Stomach (tissue), 9 donors: Measurements from ENCODE around the gene ALDOA. TPM values are rescaled to one million over a fixed set of nuclear protein-coding genes. Genes with fewer than 3 reads are reported as not detected.

Source experiments
- DNase-seq, 2 donors: peaks; one replicate each; pipeline versions ENCODE4 v3.0.0 to v3.0.0-alpha.2; 2013 to 2019
- H3K27ac ChIP-seq, 5 donors: fragments of 200-600 bp in 4 of 5; sonication (generic) in 4 of 5; one replicate each; pipeline ENCODE4 v1.5.1; 2013 to 2019; ENCODE audit warnings: mild to moderate bottlenecking in 1 of 5, moderate library complexity in 1 of 5
- H3K27me3 ChIP-seq, 3 donors: fragments of 200-600 bp; sonication (generic); one replicate each; pipeline ENCODE4 v1.5.1; 2017 to 2019; ENCODE audit warnings: mixed run types in 1 of 3
- H3K36me3 ChIP-seq, 4 donors: fragments of 200-600 bp; sonication (generic); 1 replicate in 3 of 4; 2 replicates in 1 of 4; pipeline ENCODE4 v1.5.1; 2016 to 2019
- H3K4me1 ChIP-seq, 4 donors: fragments of 200-600 bp; sonication (generic); one replicate each; pipeline ENCODE4 v1.5.1; 2016 to 2019
- H3K4me3 ChIP-seq, 4 donors: fragments of 200-600 bp; sonication (generic) in 3 of 4; one replicate each; pipeline ENCODE4 v1.5.1; 2016 to 2019; ENCODE audit warnings: mild to moderate bottlenecking in 1 of 4
- H3K9me3 ChIP-seq, 4 donors: fragments of 200-600 bp; sonication (generic); one replicate each; pipeline ENCODE4 v1.5.1; 2016 to 2019
- EP300 ChIP-seq: sonication (generic); formaldehyde crosslinking; IDR thresholded peaks from one replicate; pipeline ENCODE4 v1.6.1; 2017; ENCODE audit warnings: antibody characterized with exemption
- POLR2A ChIP-seq, 4 donors: fragments of 450-650 bp; IDR thresholded peaks; one replicate each; pipeline ENCODE4 v1.6.1; 2016; ENCODE audit warnings: antibody characterized with exemption in 4 of 4, control low read depth in 2 of 4, mild to moderate bottlenecking in 1 of 4, moderate library complexity in 1 of 4
- POLR2AphosphoS5 ChIP-seq, 3 donors: sonication (generic); formaldehyde crosslinking; IDR thresholded peaks; one replicate each; pipeline ENCODE4 v1.6.1; 2016; ENCODE audit warnings: antibody characterized with exemption in 3 of 3
- WGBS, 5 donors: extraction: QIAGEN DNeasy Blood & Tissue Kit in 3 of 5; methylation state at CpG; one replicate each; pipeline versions ENCODE4 v1.1.5 to v1.1.7; 2013 to 2018; 5-methylcytosine and 5-hydroxymethylcytosine counted together
- intact Hi-C: fragments of 100-400 bp; cut with DNase I; formaldehyde crosslinking; loops from one replicate; pipeline ENCODE4 v1.15.1; 2023; ENCODE audit warnings: low total_unique reads
- polyA plus RNA-seq, 3 donors: library from polyadenylated mRNA; stranded (reverse); fragments of 200-250 nt; gene quantifications; one replicate each; pipeline ENCODE4 v1.2.3, GENCODE V29; 2013
- total RNA-seq, 5 donors: library from RNA; depleted of rRNA; stranded (reverse); fragments of >200 nt; gene quantifications; one replicate each; pipeline versions ENCODE4 v1.1.0 to v1.2.3, GENCODE V29; 2014 to 2016
- TF ChIP-seq, protein P1 (sequence below), 7 experiments: fragments of 450-650 bp in 4 of 7; fragments of 200-600 bp in 3 of 7; sonication (generic) in 3 of 7; IDR thresholded peaks; one replicate each; pipeline ENCODE4 v1.5.1; 2016 to 2019; ENCODE audit warnings: antibody characterized with exemption in 7 of 7, control low read depth in 2 of 7, mild to moderate bottlenecking in 1 of 7
- donor health status: healthy with polysubstance abuse.
- donor health status: Bipolar disorder and iron deficiency.
- donor health status: healthy.

The ALDOA gene
- total and polyA plus RNA-seq, 8 donors, result 180 to 2,515 (median 807) TPM

DNA sequence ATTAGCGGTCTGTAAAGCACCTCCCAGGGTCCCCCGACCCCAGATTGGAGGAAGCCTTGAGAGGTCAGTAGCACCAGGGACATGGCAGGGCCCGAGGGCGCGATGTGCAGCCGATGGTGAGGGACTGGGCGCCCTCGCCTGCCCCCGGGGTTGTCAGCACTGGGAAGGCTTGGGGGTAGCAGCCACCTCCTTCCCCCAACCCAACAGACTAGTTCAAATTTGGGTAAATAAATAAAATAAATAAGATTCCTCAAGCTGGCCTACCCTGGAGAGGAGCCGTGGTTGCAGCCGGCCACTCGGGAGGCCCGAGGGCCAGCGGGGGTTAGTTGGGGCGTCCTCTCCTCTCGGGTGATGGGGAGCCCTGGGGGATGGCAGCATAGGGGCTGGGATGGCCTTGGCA lies 41.1 kb upstream of the ALDOA start:
- H3K27ac ChIP-seq, result no peak overlapping the region
- H3K27me3 ChIP-seq, result peaks cover 16 to 54% (median 27%) of the 10 kb centered on the region in 3 donors
- H3K9me3 ChIP-seq, result no peaks in the 10 kb centered on the region
- DNase-seq, result no peak
- no peak overlapping the region for H3K4me3 ChIP-seq
- H3K4me1 ChIP-seq, result peaks cover 7 to 14% (median 12%) of the 10 kb centered on the region in 4 donors
- TF ChIP-seq EP300, result no peak
- no peak for TF ChIP-seq POLR2A (IDR thresholded peaks at IDR 0.05)
- TF ChIP-seq, protein P1, sequence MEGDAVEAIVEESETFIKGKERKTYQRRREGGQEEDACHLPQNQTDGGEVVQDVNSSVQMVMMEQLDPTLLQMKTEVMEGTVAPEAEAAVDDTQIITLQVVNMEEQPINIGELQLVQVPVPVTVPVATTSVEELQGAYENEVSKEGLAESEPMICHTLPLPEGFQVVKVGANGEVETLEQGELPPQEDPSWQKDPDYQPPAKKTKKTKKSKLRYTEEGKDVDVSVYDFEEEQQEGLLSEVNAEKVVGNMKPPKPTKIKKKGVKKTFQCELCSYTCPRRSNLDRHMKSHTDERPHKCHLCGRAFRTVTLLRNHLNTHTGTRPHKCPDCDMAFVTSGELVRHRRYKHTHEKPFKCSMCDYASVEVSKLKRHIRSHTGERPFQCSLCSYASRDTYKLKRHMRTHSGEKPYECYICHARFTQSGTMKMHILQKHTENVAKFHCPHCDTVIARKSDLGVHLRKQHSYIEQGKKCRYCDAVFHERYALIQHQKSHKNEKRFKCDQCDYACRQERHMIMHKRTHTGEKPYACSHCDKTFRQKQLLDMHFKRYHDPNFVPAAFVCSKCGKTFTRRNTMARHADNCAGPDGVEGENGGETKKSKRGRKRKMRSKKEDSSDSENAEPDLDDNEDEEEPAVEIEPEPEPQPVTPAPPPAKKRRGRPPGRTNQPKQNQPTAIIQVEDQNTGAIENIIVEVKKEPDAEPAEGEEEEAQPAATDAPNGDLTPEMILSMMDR (IDR thresholded peaks at IDR 0.05), result no peak
- no peak for TF ChIP-seq POLR2AphosphoS5 (IDR thresholded peaks at IDR 0.05)
- no peaks in the 10 kb centered on the region for H3K36me3 ChIP-seq
- intact Hi-C loops, result loop anchor here (10.0 kb wide), 1 partner anchor 160 kb away; the partner anchor contains the start of gene CDIPT
- WGBS, 5 donors, result 64 to 77% (median 65%) methylated on average over 12 to 16 of the region's 16 CpGs

DNA sequence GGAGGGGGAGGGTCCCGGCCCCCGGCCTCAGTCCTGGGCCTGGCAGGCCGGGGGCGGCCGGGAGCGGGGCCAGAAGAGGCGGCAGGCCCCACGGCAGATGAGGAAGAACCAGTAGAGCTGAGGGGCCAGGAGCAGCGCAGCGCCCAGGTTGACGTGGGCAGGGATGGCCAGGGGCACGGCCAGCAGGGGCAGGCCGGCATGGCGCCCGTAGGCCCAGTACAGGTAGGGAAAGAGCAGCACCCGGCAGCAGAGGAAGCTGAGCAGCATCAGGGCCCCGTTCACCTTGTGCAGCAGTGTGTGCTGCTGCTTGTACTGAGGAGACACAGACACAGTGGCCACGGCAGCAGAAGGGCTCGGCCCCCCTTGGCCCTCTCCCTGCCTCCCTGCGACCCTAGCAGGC lies 40.4 kb upstream of the ALDOA start:
- Histone ChIP-seq H3K36me3 (no peaks in the 10 kb centered on the region), H3K4me3 (no peak overlapping the region), H3K27ac (no peak overlapping the region), H3K9me3 (no peaks in the 10 kb centered on the region), H3K27me3 (peaks cover 16 to 61% (median 34%) of the 10 kb centered on the region in 3 donors), H3K4me1 (peaks cover 7 to 14% (median 12%) of the 10 kb centered on the region in 4 donors)
- TF ChIP-seq POLR2AphosphoS5 (IDR thresholded peaks at IDR 0.05) (no peak), EP300 (no peak), POLR2A (IDR thresholded peaks at IDR 0.05) (no peak)
- TF ChIP-seq, protein P1 (IDR thresholded peaks at IDR 0.05), result no peak
- 61 to 74% (median 68%) methylated on average over 11 to 20 of the region's 20 CpGs for WGBS, 5 donors
- no peak for DNase-seq
- intact Hi-C loops, result loop anchor here (5.0 to 10.0 kb wide), 2 partner anchors 160 to 328 kb away; partner anchors contain the start of gene CDIPT

DNA sequence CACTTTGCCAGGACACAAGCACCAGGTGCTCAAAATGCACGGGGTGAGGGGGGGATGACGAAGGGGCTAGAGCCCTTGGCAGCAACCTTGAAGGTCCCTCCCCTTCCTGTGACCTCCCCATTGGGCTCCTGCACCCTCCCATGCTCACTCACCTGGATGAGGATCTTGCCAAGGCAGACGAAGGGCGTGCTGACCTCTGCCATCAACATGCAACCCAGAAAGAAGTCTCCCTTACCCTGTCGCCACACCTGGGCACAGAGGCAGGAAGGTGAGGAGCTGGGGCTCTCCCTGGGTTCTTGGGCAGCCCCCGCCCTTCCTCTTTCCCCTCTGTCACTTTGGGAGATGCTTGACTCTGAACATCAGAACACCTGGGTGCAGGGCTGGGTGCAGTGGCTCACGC lies 40.0 kb upstream of the ALDOA start:
- Histone ChIP-seq H3K27ac (no peak overlapping the region), H3K9me3 (no peaks in the 10 kb centered on the region), H3K4me1 (peaks cover 7 to 14% (median 12%) of the 10 kb centered on the region in 4 donors), H3K4me3 (no peak overlapping the region), H3K27me3 (peaks cover 16 to 65% (median 38%) of the 10 kb centered on the region in 3 donors), H3K36me3 (no peaks in the 10 kb centered on the region)
- TF ChIP-seq EP300 (no peak), POLR2AphosphoS5 (IDR thresholded peaks at IDR 0.05) (no peak), POLR2A (IDR thresholded peaks at IDR 0.05) (no peak)
- TF ChIP-seq, protein P1 (IDR thresholded peaks at IDR 0.05), result no peak
- DNase-seq, result no peak
- intact Hi-C loops, result loop anchor here (5.0 to 10.0 kb wide), 2 partner anchors 161 to 328 kb away; partner anchors contain the start of gene CDIPT
- WGBS, 5 donors, result 46 to 62% (median 52%) methylated on average over 7 of the region's 7 CpGs

- DNase-seq, result no peak
- intact Hi-C loops, result loop anchor here (5.0 to 10.0 kb wide), 2 partner anchors 162 to 329 kb away; partner anchors contain the start of gene CDIPT
- Histone ChIP-seq H3K4me3 (no peak overlapping the region), H3K4me1 (peaks cover 7 to 15% (median 13%) of the 10 kb centered on the region in 4 donors), H3K27me3 (peaks cover 18 to 74% (median 47%) of the 10 kb centered on the region in 3 donors), H3K36me3 (no peaks in the 10 kb centered on the region), H3K27ac (no peak overlapping the region), H3K9me3 (no peaks in the 10 kb centered on the region)
- TF ChIP-seq, protein P1 (IDR thresholded peaks at IDR 0.05), result no peak
- no peak for TF ChIP-seq EP300
- TF ChIP-seq POLR2AphosphoS5 (IDR thresholded peaks at IDR 0.05), result no peak
- TF ChIP-seq POLR2A (IDR thresholded peaks at IDR 0.05), result no peak
- WGBS, 5 donors, result 87 to 90% (median 90%) methylated on average over 17 to 18 of the region's 18 CpGs
Measured at GRCh38 chr16:30026449-30026848, 39.1 kb upstream of the ALDOA start.
